ENCODE results near the gene TMPRSS4.
"Not testable (repeated sequence)": the region's sequence is repeated elsewhere in the genome, so short reads cannot be mapped to it uniquely, and the experiment has no call there.

The TMPRSS4 gene

GRCh38 chr11:118056806-118057205 is 20.1 kb upstream of the TMPRSS4 start:
- no peak for DNase-seq (ENCODE audit: low spot score)

- DNase-seq (ENCODE audit: low spot score) = no peak
These were observed 19.4 kb upstream of the TMPRSS4 start for GRCh38 chr11:118057251-118058145.

GRCh38 chr11:118058311-118059245 is 18.3 kb upstream of the TMPRSS4 start:
- no peak for DNase-seq (ENCODE audit: low spot score)

- peak; percentile 82 for DNase-seq (ENCODE audit: low spot score)
These were observed 17.5 kb upstream of the TMPRSS4 start for GRCh38 chr11:118059246-118059940.

- peak; percentile 53 for DNase-seq (ENCODE audit: low spot score)
These were observed 16.7 kb upstream of the TMPRSS4 start for GRCh38 chr11:118060081-118060661.

GRCh38 chr11:118060869-118061268 is 16.0 kb upstream of the TMPRSS4 start:
- no peak for DNase-seq (ENCODE audit: low spot score)

GRCh38 chr11:118061586-118062125 is 15.2 kb upstream of the TMPRSS4 start:
- no peak for DNase-seq (ENCODE audit: low spot score)

GRCh38 chr11:118062181-118062580 is 14.7 kb upstream of the TMPRSS4 start:
- not testable (repeated sequence) for DNase-seq (ENCODE audit: low spot score)

- DNase-seq (ENCODE audit: low spot score) = not testable (repeated sequence)
These were observed 14.2 kb upstream of the TMPRSS4 start for GRCh38 chr11:118062631-118063030.

GRCh38 chr11:118064956-118065355 is 11.9 kb upstream of the TMPRSS4 start:
- DNase-seq (ENCODE audit: low spot score) = no peak

- no peak for DNase-seq (ENCODE audit: low spot score)
These were observed 11.5 kb upstream of the TMPRSS4 start for GRCh38 chr11:118065384-118065783.

GRCh38 chr11:118067006-118067405 is 9.9 kb upstream of the TMPRSS4 start:
- DNase-seq (ENCODE audit: low spot score) = no peak

GRCh38 chr11:118068206-118068944 is 8.5 kb upstream of the TMPRSS4 start:
- DNase-seq (ENCODE audit: low spot score) = no peak

- DNase-seq (ENCODE audit: low spot score) = peak; percentile 63
These were observed 7.8 kb upstream of the TMPRSS4 start for GRCh38 chr11:118068945-118069612.

GRCh38 chr11:118071416-118072030 is 5.4 kb upstream of the TMPRSS4 start:
- peak; percentile 74 for DNase-seq (ENCODE audit: low spot score)

GRCh38 chr11:118073554-118073953 is 3.3 kb upstream of the TMPRSS4 start:
- no peak for DNase-seq (ENCODE audit: low spot score)

- DNase-seq (ENCODE audit: low spot score) = no peak
These were observed 2.7 kb upstream of the TMPRSS4 start for GRCh38 chr11:118074091-118074685.

- DNase-seq (ENCODE audit: low spot score) = no peak
These were observed 2.1 kb upstream of the TMPRSS4 start for GRCh38 chr11:118074785-118075184.

- no peak for DNase-seq (ENCODE audit: low spot score)
These were observed 2.1 kb downstream of the TMPRSS4 start for GRCh38 chr11:118078911-118079411.
